Transverse colon (tissue), 4 donors: ENCODE results near the gene CDH12. TPM values are rescaled to one million over a fixed set of nuclear protein-coding genes. Genes with fewer than 3 reads are reported as not detected.

Experiments
- DNase-seq: peaks from one replicate; pipeline ENCODE4 v3.0.0-alpha.2; 2019
- H3K27ac ChIP-seq, 4 donors: fragments of 200-600 bp; sonication (generic); 2 replicates each; pipeline ENCODE4 v1.5.1; 2016 to 2018; ENCODE audit warnings: inconsistent platforms in 4 of 4
- H3K27me3 ChIP-seq: fragments of 200-600 bp; sonication (generic); 2 replicates; pipeline ENCODE4 v1.5.1; 2017; ENCODE audit warnings: inconsistent platforms
- H3K36me3 ChIP-seq, 4 donors: fragments of 200-600 bp; sonication (generic); 2 replicates each; pipeline ENCODE4 v1.5.1; 2017 to 2019; ENCODE audit warnings: inconsistent platforms in 4 of 4
- H3K4me1 ChIP-seq, 4 donors: fragments of 200-600 bp; sonication (generic); 2 replicates each; pipeline ENCODE4 v1.5.1; 2017 to 2020; ENCODE audit warnings: inconsistent platforms in 4 of 4
- H3K4me3 ChIP-seq, 4 donors: fragments of 200-600 bp; sonication (generic); 1 replicate in 1 of 4; 2 replicates in 3 of 4; pipeline versions ENCODE4 v1.5.1 to v1.6.1; 2017 to 2019; ENCODE audit warnings: inconsistent platforms in 4 of 4
- H3K9me3 ChIP-seq, 2 donors: fragments of 200-600 bp; sonication (generic); 2 replicates each; pipeline ENCODE4 v1.5.1; 2017 to 2019; ENCODE audit warnings: inconsistent platforms in 2 of 2
- EP300 ChIP-seq: sonication (generic); formaldehyde crosslinking; IDR thresholded peaks from one replicate; pipeline ENCODE4 v1.6.1; 2017; ENCODE audit warnings: antibody characterized with exemption, low read depth
- POLR2A ChIP-seq: fragments of 450-650 bp; IDR thresholded peaks from one replicate; pipeline ENCODE4 v1.6.1; 2016; ENCODE audit warnings: antibody characterized with exemption, mild to moderate bottlenecking, moderate library complexity
- POLR2AphosphoS5 ChIP-seq, 3 donors: sonication (generic); formaldehyde crosslinking; IDR thresholded peaks; one replicate each; pipeline ENCODE4 v1.6.1; 2016; ENCODE audit warnings: antibody characterized with exemption in 3 of 3
- WGBS, 2 donors: methylation state at CpG; one replicate each; pipeline ENCODE4 v1.1.5; 2018; ENCODE audit warnings: low coverage in 1 of 2; 5-methylcytosine and 5-hydroxymethylcytosine counted together
- in situ Hi-C, 4 donors: fragments of 200-750 bp; cut with MboI; loops; one replicate each; pipeline versions ENCODE4 v1.15.0 to v1.15.1; 2017; ENCODE audit warnings: low sequenced_read_pairs in 3 of 4, low pct_ligation_motif_present in 1 of 4, low pct_unique_long_range_greater_than_20kb in 1 of 4
- intact Hi-C: fragments of 100-400 bp; cut with DNase I; formaldehyde crosslinking; loops from one replicate; pipeline ENCODE4 v1.15.1; 2023; ENCODE audit warnings: low total_unique reads
- total RNA-seq, 4 donors: library from RNA; depleted of rRNA; stranded (reverse); fragments of >200 nt; gene quantifications; one replicate each; pipeline ENCODE4 v1.1.0, GENCODE V29; 2016
- TF ChIP-seq, protein P1 (sequence below), 5 experiments: fragments of 200-600 bp in 3 of 5; fragments of 450-650 bp in 2 of 5; sonication (generic) in 3 of 5; IDR thresholded peaks; 1 replicate in 2 of 5; 2 replicates in 3 of 5; pipeline ENCODE4 v1.5.1; 2016 to 2017; ENCODE audit warnings: antibody characterized with exemption in 5 of 5, inconsistent platforms in 3 of 5, mild to moderate bottlenecking in 2 of 5, moderate library complexity in 1 of 5

CDH12 gene
- total RNA-seq, 4 donors from 2014 or later = 0.14 TPM; not detected in 3

DNA sequence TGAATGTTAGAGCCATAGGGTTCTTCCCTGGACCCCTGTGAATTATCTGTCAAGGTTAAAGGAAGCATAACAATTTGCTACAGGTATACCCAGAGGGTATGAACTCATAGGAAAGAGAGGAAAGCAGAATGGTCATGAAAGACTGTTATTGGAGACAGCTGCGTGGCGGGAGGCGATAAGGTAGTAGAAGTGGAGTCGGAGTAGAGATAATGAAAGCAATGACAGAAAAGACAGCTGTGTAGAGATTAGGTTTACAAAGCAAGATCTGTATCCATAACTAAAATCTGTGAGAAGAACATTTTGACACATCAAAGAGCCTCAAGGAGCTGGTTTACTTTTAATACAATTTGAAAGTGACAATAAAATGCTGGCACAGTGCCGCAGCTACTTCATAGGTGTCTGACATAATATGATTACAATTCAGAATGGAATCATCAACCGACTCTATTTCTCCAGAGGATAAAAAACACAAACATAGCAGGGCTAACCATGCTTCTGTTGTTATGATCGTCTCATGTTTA is 603.9 kb downstream of the CDH12 start:
- H3K4me3 ChIP-seq = no peak overlapping the region
- DNase-seq = no peak

DNA sequence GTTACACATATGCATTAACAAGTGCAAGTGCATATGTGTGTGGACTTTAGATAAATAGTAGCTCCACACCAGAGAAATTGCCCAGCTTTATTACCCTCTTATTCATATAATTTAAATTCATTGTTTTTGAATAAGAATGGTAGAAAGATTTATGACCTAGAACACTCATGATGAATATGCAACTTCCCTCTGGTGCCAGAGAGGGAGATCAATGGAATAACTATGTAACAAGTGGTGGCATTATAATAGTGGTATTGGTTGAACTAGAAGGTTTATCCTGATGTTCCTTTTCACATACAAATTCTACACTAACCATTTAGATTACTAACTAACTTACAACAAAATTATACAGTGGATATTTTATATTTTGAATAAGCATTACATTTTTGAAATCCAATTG is 607.4 kb downstream of the CDH12 start:
- no peaks in the 10 kb centered on the region for H3K4me1 ChIP-seq
- TF ChIP-seq, protein P1, sequence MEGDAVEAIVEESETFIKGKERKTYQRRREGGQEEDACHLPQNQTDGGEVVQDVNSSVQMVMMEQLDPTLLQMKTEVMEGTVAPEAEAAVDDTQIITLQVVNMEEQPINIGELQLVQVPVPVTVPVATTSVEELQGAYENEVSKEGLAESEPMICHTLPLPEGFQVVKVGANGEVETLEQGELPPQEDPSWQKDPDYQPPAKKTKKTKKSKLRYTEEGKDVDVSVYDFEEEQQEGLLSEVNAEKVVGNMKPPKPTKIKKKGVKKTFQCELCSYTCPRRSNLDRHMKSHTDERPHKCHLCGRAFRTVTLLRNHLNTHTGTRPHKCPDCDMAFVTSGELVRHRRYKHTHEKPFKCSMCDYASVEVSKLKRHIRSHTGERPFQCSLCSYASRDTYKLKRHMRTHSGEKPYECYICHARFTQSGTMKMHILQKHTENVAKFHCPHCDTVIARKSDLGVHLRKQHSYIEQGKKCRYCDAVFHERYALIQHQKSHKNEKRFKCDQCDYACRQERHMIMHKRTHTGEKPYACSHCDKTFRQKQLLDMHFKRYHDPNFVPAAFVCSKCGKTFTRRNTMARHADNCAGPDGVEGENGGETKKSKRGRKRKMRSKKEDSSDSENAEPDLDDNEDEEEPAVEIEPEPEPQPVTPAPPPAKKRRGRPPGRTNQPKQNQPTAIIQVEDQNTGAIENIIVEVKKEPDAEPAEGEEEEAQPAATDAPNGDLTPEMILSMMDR (IDR thresholded peaks at IDR 0.05) = no peak
- no peak for TF ChIP-seq POLR2A
- no peak for TF ChIP-seq EP300
- no peak for TF ChIP-seq POLR2AphosphoS5 (IDR thresholded peaks at IDR 0.05)
- H3K27me3 ChIP-seq = no peaks in the 10 kb centered on the region
- no peaks in the 10 kb centered on the region for H3K36me3 ChIP-seq
- no peak for DNase-seq
- intact Hi-C loops = no loop called here
- no peak overlapping the region for H3K4me3 ChIP-seq
- no peak overlapping the region for H3K27ac ChIP-seq
- in situ Hi-C loops = no loop called here
- no peaks in the 10 kb centered on the region for H3K9me3 ChIP-seq

More for the DNA sequence above, 603.9 kb downstream of the CDH12 start:
- H3K27me3 ChIP-seq = no peaks in the 10 kb centered on the region
- TF ChIP-seq EP300 (no peak), POLR2A (no peak), POLR2AphosphoS5 (IDR thresholded peaks at IDR 0.05) (no peak)
- TF ChIP-seq, protein P1 (IDR thresholded peaks at IDR 0.05) = no peak
- intact Hi-C loops (no loop called here), in situ Hi-C loops (no loop called here)
- no peaks in the 10 kb centered on the region for H3K9me3 ChIP-seq
- WGBS, 2 donors = 63 to 70% methylated on average over 7 of the region's 7 CpGs
- H3K36me3 ChIP-seq = no peaks in the 10 kb centered on the region
- no peak overlapping the region for H3K27ac ChIP-seq
- H3K4me1 ChIP-seq = no peaks in the 10 kb centered on the region

DNA sequence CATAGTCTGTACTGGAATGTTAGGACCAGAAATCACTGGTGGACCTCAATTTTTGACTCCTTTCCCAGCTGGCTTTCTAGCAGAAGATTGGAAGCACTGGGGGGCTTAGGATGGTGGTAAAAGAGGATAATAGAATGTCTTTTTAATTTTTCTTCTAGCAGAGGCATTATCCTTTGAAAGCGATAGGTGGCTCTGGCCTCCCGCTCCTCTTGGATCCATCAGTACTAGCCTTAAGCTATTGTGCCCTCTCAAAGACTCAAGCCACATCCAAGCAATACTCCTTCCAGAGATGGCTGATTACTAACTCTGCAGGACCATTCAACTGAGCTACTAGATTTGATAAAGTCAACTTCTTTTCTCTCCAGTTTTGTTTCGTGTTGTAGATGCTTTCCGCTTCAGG is 610.6 kb downstream of the CDH12 start:
- Histone ChIP-seq H3K4me3 (no peak overlapping the region), H3K27ac (no peak overlapping the region), H3K36me3 (no peaks in the 10 kb centered on the region), H3K27me3 (no peaks in the 10 kb centered on the region), H3K4me1 (no peaks in the 10 kb centered on the region), H3K9me3 (no peaks in the 10 kb centered on the region)
- intact Hi-C loops (no loop called here), in situ Hi-C loops (no loop called here)
- no peak for TF ChIP-seq EP300
- TF ChIP-seq POLR2A = no peak
- TF ChIP-seq POLR2AphosphoS5 (IDR thresholded peaks at IDR 0.05) = no peak
- TF ChIP-seq, protein P1 (IDR thresholded peaks at IDR 0.05) = no peak
- 80 to 82% methylated on average over 4 of the region's 4 CpGs for WGBS, 2 donors
- no peak for DNase-seq

DNA sequence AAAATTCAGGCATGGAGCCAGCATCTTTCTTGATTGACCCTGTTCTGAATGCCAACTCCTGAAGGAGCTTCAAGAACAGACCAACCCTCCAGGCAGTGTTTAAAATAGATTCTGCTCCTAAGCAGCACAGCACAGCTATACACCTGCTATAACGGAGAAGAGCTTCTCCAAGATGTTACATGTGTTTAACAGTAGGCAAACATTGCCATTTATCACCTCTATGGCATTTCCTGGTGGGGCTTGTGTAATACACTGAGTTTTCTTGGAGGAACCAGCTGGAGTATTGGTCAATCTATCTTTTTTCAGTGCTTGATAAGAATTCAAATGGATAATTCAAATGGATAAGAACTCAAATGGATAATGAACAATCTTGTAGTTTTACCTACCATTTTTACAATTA is 615.1 kb downstream of the CDH12 start:
- in situ Hi-C loops (no loop called here), intact Hi-C loops (no loop called here)
- H3K9me3 ChIP-seq = no peaks in the 10 kb centered on the region
- no peak for DNase-seq
- no peaks in the 10 kb centered on the region for H3K4me1 ChIP-seq
- 14% methylated on average over 1 of the region's 1 CpG; no CpG with 5 or more reads in 1 of the 2 donors for WGBS, 2 donors
- TF ChIP-seq, protein P1 (IDR thresholded peaks at IDR 0.05) = no peak
- no peak for TF ChIP-seq EP300
- no peak for TF ChIP-seq POLR2A
- H3K36me3 ChIP-seq = no peaks in the 10 kb centered on the region
- H3K4me3 ChIP-seq = no peak overlapping the region
- no peak overlapping the region for H3K27ac ChIP-seq
- no peaks in the 10 kb centered on the region for H3K27me3 ChIP-seq
